CD14-positive monocyte (primary cell): ENCODE data around the gene PPFIA4. TPM values are rescaled to one million over a fixed set of nuclear protein-coding genes. Genes with fewer than 3 reads are reported as not detected.
"Not testable (repeated sequence)": the region's sequence is repeated elsewhere in the genome, so short reads cannot be mapped to it uniquely, and the experiment has no call there.

Experiments used
- DNase-seq, 3 donors: peaks; one replicate each; pipeline ENCODE4 v3.0.0-alpha.2; 2011 to 2022
- H2AFZ ChIP-seq: 2 replicates; pipeline ENCODE4 v1.6.0; 2012; ENCODE audit warnings: mild to moderate bottlenecking, low read depth, low read length, inconsistent platforms; ENCODE audit not compliant: insufficient read depth, poor library complexity, severe bottlenecking
- H3K27ac ChIP-seq, 2 donors: 1 replicate in 1 of 2; 2 replicates in 1 of 2; pipeline ENCODE4 v1.5.1; 2012 to 2013; ENCODE audit warnings: low read length in 2 of 2, control low read depth in 1 of 2, inconsistent platforms in 1 of 2, low read depth in 1 of 2, mild to moderate bottlenecking in 1 of 2
- H3K27me3 ChIP-seq, 2 donors: one replicate each; pipeline versions ENCODE4 v1.6.0 to v1.6.1; 2011 to 2013; ENCODE audit warnings: low read length in 2 of 2; ENCODE audit not compliant: control insufficient read depth in 2 of 2, insufficient read depth in 2 of 2
- H3K36me3 ChIP-seq, 2 donors: replicated peaks in 1 of 2; 1 replicate in 1 of 2; 2 replicates in 1 of 2; pipeline versions ENCODE4 v1.5.1 to v1.6.1; 2012 to 2013; ENCODE audit warnings: low read length in 2 of 2, control low read depth in 1 of 2, inconsistent platforms in 1 of 2, mild to moderate bottlenecking in 1 of 2; ENCODE audit not compliant: insufficient read depth in 2 of 2, control insufficient read depth in 1 of 2
- H3K4me1 ChIP-seq, 2 donors: 1 replicate in 1 of 2; 2 replicates in 1 of 2; pipeline versions ENCODE4 v1.5.1 to v1.6.1; 2012 to 2013; ENCODE audit warnings: low read length in 2 of 2, control low read depth in 1 of 2, inconsistent platforms in 1 of 2, mild to moderate bottlenecking in 1 of 2, moderate library complexity in 1 of 2; ENCODE audit not compliant: insufficient read depth in 2 of 2, control insufficient read depth in 1 of 2
- H3K4me2 ChIP-seq: replicated peaks from 2 replicates; pipeline ENCODE3; 2012; ENCODE audit warnings: low read length, moderate library complexity, mild to moderate bottlenecking; ENCODE audit not compliant: poor library complexity, severe bottlenecking; ENCODE audit errors: extremely low read depth
- H3K4me3 ChIP-seq, 3 experiments: fragments of 200-600 bp in 1 of 3; sonication (generic) in 1 of 3; replicated peaks in 1 of 3; 1 replicate in 2 of 3; 2 replicates in 1 of 3; pipeline ENCODE4 v1.5.1; 2011 to 2013; ENCODE audit warnings: low read length in 3 of 3, mild to moderate bottlenecking in 3 of 3, control low read depth in 2 of 3, low read depth in 2 of 3, inconsistent platforms in 1 of 3, moderate library complexity in 1 of 3
- H3K79me2 ChIP-seq: 2 replicates; pipeline ENCODE4 v1.6.0; 2012; ENCODE audit warnings: mild to moderate bottlenecking, control low read depth, inconsistent platforms, low read length, moderate library complexity; ENCODE audit not compliant: insufficient read depth
- H3K9ac ChIP-seq: 2 replicates; pipeline ENCODE4 v1.6.0; 2017; ENCODE audit warnings: low read length, mild to moderate bottlenecking; ENCODE audit not compliant: insufficient read depth, poor library complexity, severe bottlenecking
- H3K9me3 ChIP-seq, 2 donors: replicated peaks in 1 of 2; 1 replicate in 1 of 2; 2 replicates in 1 of 2; pipeline versions ENCODE4 v1.5.1 to v1.6.1; 2012 to 2013; ENCODE audit warnings: low read length in 2 of 2, control low read depth in 1 of 2; ENCODE audit not compliant: control insufficient read depth in 1 of 2, insufficient read depth in 1 of 2
- H4K20me1 ChIP-seq: 2 replicates; pipeline ENCODE4 v1.6.0; 2012; ENCODE audit warnings: mild to moderate bottlenecking, low read length, control low read depth, moderate library complexity; ENCODE audit not compliant: insufficient read depth
- H3K27ac Mint-ChIP-seq, 7 donors: one replicate each; pipeline ENCODE4 v1.8.0; 2020; ENCODE audit warnings: mild to moderate bottlenecking in 7 of 7, mixed read lengths in 7 of 7, moderate library complexity in 6 of 7, inconsistent platforms in 2 of 7
- H3K27me3 Mint-ChIP-seq, 3 donors: one replicate each; pipeline ENCODE4 v1.8.0; 2021 to 2022; ENCODE audit warnings: low read depth in 3 of 3, mild to moderate bottlenecking in 3 of 3, mixed read lengths in 3 of 3, moderate library complexity in 3 of 3, inconsistent platforms in 1 of 3
- H3K36me3 Mint-ChIP-seq, 2 donors: one replicate each; pipeline ENCODE4 v1.8.0; 2020; ENCODE audit warnings: mixed read lengths in 2 of 2, inconsistent platforms in 1 of 2, mild to moderate bottlenecking in 1 of 2
- H3K4me1 Mint-ChIP-seq: one replicate; pipeline ENCODE4 v1.8.0; 2020; ENCODE audit warnings: mild to moderate bottlenecking, mixed read lengths
- H3K4me3 Mint-ChIP-seq, 2 donors: one replicate each; pipeline ENCODE4 v1.8.0; 2020; ENCODE audit warnings: mild to moderate bottlenecking in 2 of 2, mixed read lengths in 2 of 2, moderate library complexity in 1 of 2
- H3K9me3 Mint-ChIP-seq, 7 donors: one replicate each; pipeline ENCODE4 v1.8.0; 2020 to 2022; ENCODE audit warnings: mixed read lengths in 7 of 7, mild to moderate bottlenecking in 6 of 7, moderate library complexity in 6 of 7, inconsistent platforms in 2 of 7
- CTCF ChIP-seq: fragments of 200-600 bp; IDR thresholded peaks from one replicate; pipeline ENCODE4 v1.8.0; 2022; ENCODE audit warnings: antibody characterized with exemption, mild to moderate bottlenecking
- WGBS: methylation state at CpG from one replicate; pipeline ENCODE4 v1.1.5; 2013; ENCODE audit warnings: missing lambda C conversion rate; ENCODE audit not compliant: insufficient coverage; 5-methylcytosine and 5-hydroxymethylcytosine counted together
- intact Hi-C, 2 donors: fragments of 100-400 bp; cut with micrococcal nuclease; formaldehyde crosslinking; loops; one replicate each; pipeline versions ENCODE4 v1.15.0 to v1.15.1; 2023
- polyA plus RNA-seq, 3 donors: library from polyadenylated mRNA; depleted of rRNA in 1 of 3; unstranded in 2 of 3; stranded (reverse) in 1 of 3; fragments of 300-500 nt in 2 of 3; fragments of >200 nt in 1 of 3; fragmentation: Illumina TruSeq in 2 of 3; gene quantifications; 1 replicate in 2 of 3; 2 replicates in 1 of 3; pipeline ENCODE4 v1.2.3, GENCODE V29; 2012 to 2021

Gene PPFIA4
- polyA plus RNA-seq, 3 donors, result 0.52 to 1.0 (median 0.97) TPM

- Histone ChIP-seq H3K4me3 (no peak overlapping the region), H4K20me1 (no peaks in the 10 kb centered on the region), H3K79me2 (peaks cover 7% of the 10 kb centered on the region), H3K9me3 (no peaks in the 10 kb centered on the region), H3K9ac (no peak overlapping the region), H2AFZ (no peak overlapping the region), H3K36me3 (no peaks in the 10 kb centered on the region), H3K27ac (no peak overlapping the region), H3K4me1 (peaks cover 13 to 19% of the 10 kb centered on the region in 2 donors), H3K27me3 (no peaks in the 10 kb centered on the region), H3K4me2 (no peak overlapping the region)
- no peak for DNase-seq
- Mint-ChIP-seq H3K4me3 (no peak overlapping the region), H3K27ac (no peak overlapping the region), H3K9me3 (peaks cover 0 to 2% (median 0%) of the 10 kb centered on the region in 7 donors), H3K4me1 (peaks cover 21% of the 10 kb centered on the region), H3K36me3 (no peaks in the 10 kb centered on the region), H3K27me3 (peaks cover 0 to 3% (median 0%) of the 10 kb centered on the region in 3 donors)
- intact Hi-C loops, result loop anchor here in 1 of 2 donors (10.0 kb wide), 1 partner anchor 48 kb away; the partner anchor contains the start of gene ADIPOR1
- WGBS, result no CpG with 5 or more reads among the region's 1 CpG
- no peak for TF ChIP-seq CTCF
Measured at GRCh38 chr1:203002951-203003350, 23.3 kb upstream of the PPFIA4 start.

GRCh38 chr1:203005395-203006142 lies 20.7 kb upstream of the PPFIA4 start:
- H3K27me3 ChIP-seq, H3K27me3 Mint-ChIP-seq, H3K9me3 Mint-ChIP-seq, H4K20me1 ChIP-seq, H3K36me3 Mint-ChIP-seq, H3K9me3 ChIP-seq: not testable (repeated sequence)
- Mint-ChIP-seq H3K4me3 (peak overlapping the region; percentile 91 to 97), H3K4me1 (peaks cover 24% of the 10 kb centered on the region), H3K27ac (peak overlapping the region; percentile 96 to 99 (median 98))
- Histone ChIP-seq H3K36me3 (peaks cover 16 to 20% of the 10 kb centered on the region in 2 donors), H3K4me1 (peaks cover 20 to 23% of the 10 kb centered on the region in 2 donors), H3K79me2 (peaks cover 34% of the 10 kb centered on the region), H2AFZ (peak overlapping the region; percentile 94), H3K27ac (peak overlapping the region; percentile 81 to 98), H3K4me2 (peak overlapping the region; percentile 97), H3K4me3 (peak overlapping the region; percentile 64 to 100 (median 72)), H3K9ac (peak overlapping the region; percentile 96)
- peak in 1 of 3 donors; percentile 20 for DNase-seq
- intact Hi-C loops, result loop anchor here in 1 of 2 donors (2.0 to 10.0 kb wide), 2 partner anchors 51 to 79 kb away; partner anchors contain the start of genes ADIPOR1 and KLHL12
- 41% methylated on average over 9 of the region's 17 CpGs for WGBS
